HG02852 (cell line): ENCODE data around the gene RNU2-63P.
"Not testable (repeated sequence)": the region's sequence is repeated elsewhere in the genome, so short reads cannot be mapped to it uniquely, and the experiment has no call there.

Experiments
- ATAC-seq: cut with Tn5 transposase; IDR thresholded peaks from one replicate; pipeline ENCODE4 v1.9.1; 2021; ENCODE audit warnings: mild to moderate bottlenecking, moderate library complexity; ENCODE audit not compliant: unreplicated experiment

Gene RNU2-63P

DNA sequence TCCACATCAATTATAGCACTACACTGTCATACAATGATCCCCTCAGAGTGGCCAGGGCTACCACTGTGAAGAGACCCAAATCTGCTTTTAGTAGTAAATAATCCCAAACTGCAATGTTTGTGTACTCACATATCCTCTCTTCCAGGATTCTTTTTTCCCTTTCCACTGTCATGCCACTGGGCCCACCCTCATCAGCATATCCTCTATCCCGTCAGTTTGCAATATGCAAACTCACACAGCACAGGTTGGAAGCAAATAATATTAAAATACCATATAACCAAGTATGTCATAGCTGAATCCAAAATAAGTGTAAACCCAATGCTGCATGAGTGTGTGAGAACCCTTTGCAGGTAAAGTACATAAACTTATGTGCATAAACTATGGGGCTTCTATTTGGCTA lies 28.9 kb downstream of the RNU2-63P start:
- ATAC-seq = not testable (repeated sequence)

DNA sequence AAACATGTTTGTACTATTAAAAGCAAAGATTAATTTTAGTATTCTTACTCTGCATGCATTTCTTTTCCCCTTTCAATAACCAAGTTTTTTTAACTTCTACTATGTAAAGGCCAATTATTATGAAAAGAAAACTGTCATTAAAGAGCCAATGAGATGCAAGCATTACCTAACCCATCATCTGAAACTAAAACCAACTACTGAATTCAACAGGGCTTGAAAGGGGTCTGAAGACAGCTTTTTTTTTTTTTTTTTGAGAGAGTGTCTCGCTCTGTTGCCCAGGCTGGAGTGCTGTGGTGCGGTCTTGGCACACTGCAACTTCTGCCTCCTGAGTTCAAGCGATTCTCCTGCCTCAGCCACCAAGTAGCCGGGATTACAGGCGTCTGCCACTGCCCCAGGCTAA lies 30.4 kb downstream of the RNU2-63P start:
- ATAC-seq = not testable (repeated sequence)

DNA sequence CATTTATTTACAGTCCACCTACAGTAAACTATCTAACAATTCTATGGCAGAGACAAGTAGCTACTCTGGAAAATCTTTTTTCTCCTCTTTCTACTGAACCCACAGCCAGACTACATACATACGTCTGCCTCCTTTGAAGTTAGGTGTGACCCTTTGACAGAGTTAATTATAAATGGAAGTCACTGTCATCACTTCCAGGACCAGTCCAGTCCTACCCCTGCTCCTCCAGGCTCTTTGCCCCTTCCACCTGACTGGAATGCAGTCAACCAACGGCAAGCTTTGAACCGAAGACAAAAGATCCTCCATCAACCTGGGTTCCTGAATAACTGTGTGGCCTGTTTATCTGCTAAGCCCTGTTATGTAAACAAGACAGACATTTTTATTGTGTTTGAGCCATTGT lies 35.2 kb downstream of the RNU2-63P start:
- not testable (repeated sequence) for ATAC-seq

DNA sequence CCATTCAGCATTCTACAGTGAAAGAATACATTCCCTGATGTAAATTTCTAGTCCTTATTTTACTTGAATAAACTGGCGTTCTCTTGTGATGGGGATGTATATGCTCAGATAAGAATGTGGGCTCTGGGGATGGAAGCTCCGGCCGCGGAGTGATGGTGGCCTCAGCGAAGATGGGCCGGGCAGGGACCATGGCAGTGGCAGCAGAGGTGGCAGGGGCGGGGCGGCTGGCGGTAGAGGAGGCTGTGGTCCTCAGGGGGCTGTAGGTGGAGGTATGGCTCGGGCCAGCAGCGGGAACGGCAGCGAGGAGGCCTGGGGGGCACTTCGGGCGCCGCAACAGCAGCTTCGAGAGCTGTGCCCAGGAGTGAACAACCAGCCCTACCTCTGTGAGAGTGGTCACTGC lies 44.0 kb downstream of the RNU2-63P start:
- not testable (repeated sequence) for ATAC-seq
